ENCODE measurements around the gene EIF5AL1. TPM values are rescaled to one million over a fixed set of nuclear protein-coding genes. Genes with fewer than 3 reads are reported as not detected.

EIF5AL1 gene
- total and polyA plus RNA-seq, 10 of the 15 experiments (the other 5 are each of a cell fraction or from before 2014, with no cell fraction given) = 0.02 to 8.3 (median 0.45) TPM; not detected in 1

GRCh38 chr10:79471776-79472175 is 40.6 kb upstream of the EIF5AL1 start (continued):
- no peak for TF ChIP-seq CEBPZ (IDR thresholded peaks at IDR 0.05; ENCODE audit: low read depth, low read length)

GRCh38 chr10:79472449-79472848 is 39.9 kb upstream of the EIF5AL1 start:
- H3K9ac ChIP-seq (ENCODE audit: control insufficient read depth, insufficient read depth, low read length) = no peak overlapping the region
- no peaks in the 10 kb centered on the region for H3K79me2 ChIP-seq (ENCODE audit: control insufficient read depth, insufficient read depth, low read length)
- WGBS (ENCODE audit: insufficient coverage, insufficient replicate concordance, low lambda C conversion rate, missing lambda C conversion rate) = 54% methylated on average over 7 of the region's 7 CpGs
- FAIRE-seq (no peak), ATAC-seq (no peak), DNase-seq (ENCODE audit: low read depth, low spot score) (no peak)
- POLR2A ChIA-PET = no interaction called here
- RAD21 ChIA-PET (ENCODE audit: unreplicated experiment) = no interaction called here
- SMC1A ChIA-PET (ENCODE audit: uncharacterized antibody, unreplicated experiment) = no interaction called here
- H2AFZ ChIP-seq (ENCODE audit: control insufficient read depth, low read depth, low read length) = no peak overlapping the region
- H3K4me3 ChIP-seq = no peak overlapping the region
- no peaks in the 10 kb centered on the region for H3K36me3 ChIP-seq (ENCODE audit: control insufficient read depth in 2 of 2, insufficient read depth in 2 of 2, low read length in 1 of 2)
- H3K27ac ChIP-seq (ENCODE audit: control insufficient read depth, insufficient read depth) = no peak overlapping the region
- no peaks in the 10 kb centered on the region for H3K9me3 ChIP-seq (replicated peaks; ENCODE audit: control insufficient read depth, insufficient read depth, low read length)
- CTCF ChIA-PET = interaction anchor here (1.2 to 3.6 kb wide), 2 partner anchors 9 to 98 kb away, joined by 3 to 14 read pairs; no protein-coding TSS in a partner anchor
- in situ Hi-C loops (cut with MboI) = no loop called here
- no peaks in the 10 kb centered on the region for H4K20me1 ChIP-seq (ENCODE audit: control insufficient read depth, insufficient read depth)
- no peaks in the 10 kb centered on the region for H3K27me3 ChIP-seq (replicated peaks in 1 of 2; ENCODE audit: control insufficient read depth in 2 of 2, insufficient read depth in 2 of 2, low read length in 1 of 2)
- no peaks in the 10 kb centered on the region for H3K4me1 ChIP-seq (ENCODE audit: control insufficient read depth, insufficient read depth, low read length)
- H3K4me2 ChIP-seq (ENCODE audit: control insufficient read depth, insufficient read depth) = no peak overlapping the region
- no TSS peak for BruUV-seq (replicated peaks)
- intact Hi-C loops (cut with micrococcal nuclease; ENCODE audit: unreplicated experiment) = no loop called here
- no peak for TF ChIP-seq SIN3A (IDR thresholded peaks at IDR 0.05; ENCODE audit: low read depth, low read length)
- no peak for TF ChIP-seq MEF2B (IDR thresholded peaks at IDR 0.05; ENCODE audit: partially characterized antibody, poor library complexity, severe bottlenecking)
- TF ChIP-seq EZH2 (IDR thresholded peaks at IDR 0.05; ENCODE audit: borderline replicate concordance, control insufficient read depth, low read depth, low read length) = no peak
- no peak for TF ChIP-seq MLLT1 (IDR thresholded peaks at IDR 0.05)
- no peak for TF ChIP-seq USF1 (IDR thresholded peaks at IDR 0.05; ENCODE audit: borderline replicate concordance, extremely low read length, insufficient read depth, low read depth, low read length)
- TF ChIP-seq KAT2A (conservative IDR thresholded peaks at IDR 0.05; ENCODE audit: control insufficient read depth, low read depth, low read length) = no peak
- TF ChIP-seq SMC3 (IDR thresholded peaks at IDR 0.05; ENCODE audit: borderline replicate concordance, low read length) = no peak
- no peak for TF ChIP-seq NR2F1 (conservative IDR thresholded peaks at IDR 0.05)
- no peak for TF ChIP-seq ETV6 (conservative IDR thresholded peaks at IDR 0.05 in 1 of 2, IDR thresholded peaks at IDR 0.05 in 1 of 2; ENCODE audit: borderline replicate concordance in 1 of 2, low read depth in 1 of 2)
- TF ChIP-seq FOXM1 (IDR thresholded peaks at IDR 0.05; ENCODE audit: low read depth, low read length) = no peak
- TF ChIP-seq CHD1 (IDR thresholded peaks at IDR 0.05; ENCODE audit: low read depth, low read length) = no peak
- TF ChIP-seq CREB1 (IDR thresholded peaks at IDR 0.05; ENCODE audit: low read depth) = no peak
- TF ChIP-seq ATF3 (IDR thresholded peaks at IDR 0.05; ENCODE audit: borderline replicate concordance, extremely low read depth, low read depth, low read length) = no peak
- no peak for TF ChIP-seq SP1 (IDR thresholded peaks at IDR 0.05; ENCODE audit: low read depth, low read length)
